Neural cell (in vitro differentiated cells): ENCODE data around the gene SH3RF1. TPM values are rescaled to one million over a fixed set of nuclear protein-coding genes. Genes with fewer than 3 reads are reported as not detected.

Source experiments
- H2AFZ ChIP-seq: fragments of 200-600, 300-800 bp; sonication (generic), shearing (Covaris generic); 2 replicates; pipeline ENCODE4 v1.6.0; 2014; ENCODE audit warnings: low read depth, mild to moderate bottlenecking, antibody characterized with exemption, low read length, moderate library complexity
- H3F3A ChIP-seq: fragments of 200-600 bp; shearing (Covaris generic); 2 replicates; pipeline ENCODE4 v1.6.1; 2016; ENCODE audit warnings: mild to moderate bottlenecking, moderate library complexity, mixed read lengths, antibody characterized with exemption, low read length; ENCODE audit not compliant: insufficient read depth, poor library complexity, severe bottlenecking
- H3K27ac ChIP-seq: fragments of 200-600, 300-800 bp; sonication (generic), shearing (Covaris generic); 2 replicates; pipeline ENCODE4 v1.5.1; 2014; ENCODE audit warnings: mild to moderate bottlenecking, low read length, moderate library complexity
- H3K27me3 ChIP-seq: fragments of 300-800, 200-600 bp; sonication (generic), shearing (Covaris generic); 2 replicates; pipeline ENCODE4 v1.6.0; 2014; ENCODE audit warnings: mild to moderate bottlenecking, low read depth, low read length, moderate library complexity; ENCODE audit not compliant: insufficient read depth
- H3K36me3 ChIP-seq: fragments of 300-800, 200-600 bp; sonication (generic), shearing (Covaris generic); 2 replicates; pipeline ENCODE4 v1.5.1; 2014; ENCODE audit warnings: mild to moderate bottlenecking, antibody characterized with exemption, low read length, moderate library complexity; ENCODE audit not compliant: insufficient read depth
- H3K4me2 ChIP-seq: fragments of 300-800, 200-600 bp; sonication (generic), shearing (Covaris generic); 2 replicates; pipeline ENCODE4 v1.6.0; 2014; ENCODE audit warnings: mild to moderate bottlenecking, low read length
- H3K4me3 ChIP-seq: fragments of 300-800, 200-600 bp; sonication (generic), shearing (Covaris generic); 2 replicates; pipeline ENCODE4 v1.5.1; 2014; ENCODE audit warnings: mild to moderate bottlenecking, low read length, moderate library complexity
- H3K79me2 ChIP-seq: fragments of 200-600 bp; shearing (Covaris generic); replicated peaks from 2 replicates; pipeline ENCODE4 v1.6.0; 2014; ENCODE audit warnings: mild to moderate bottlenecking, low read length, moderate library complexity; ENCODE audit not compliant: insufficient read depth
- H3K9ac ChIP-seq: fragments of 300-800, 200-600 bp; sonication (generic), shearing (Covaris generic); 2 replicates; pipeline ENCODE4 v1.6.1; 2016; ENCODE audit warnings: mild to moderate bottlenecking, low read length, mixed read lengths
- H3K9me2 ChIP-seq: fragments of 200-600 bp; shearing (Covaris generic); 2 replicates; pipeline ENCODE4 v1.6.1; 2016; ENCODE audit warnings: mild to moderate bottlenecking, low read length, mixed read lengths; ENCODE audit not compliant: insufficient read depth
- H3K9me3 ChIP-seq: fragments of 200-600, 300-800 bp; sonication (generic), shearing (Covaris generic); 2 replicates; pipeline ENCODE4 v1.6.1; 2016; ENCODE audit warnings: mild to moderate bottlenecking, mixed run types, low read length, moderate library complexity, mixed read lengths
- H4K20me1 ChIP-seq: fragments of 200-600 bp; shearing (Covaris generic); 2 replicates; pipeline ENCODE4 v1.6.1; 2016; ENCODE audit warnings: mild to moderate bottlenecking, mixed run types; ENCODE audit not compliant: insufficient read depth
- EP300 ChIP-seq: fragments of 450-650 bp; conservative IDR thresholded peaks from 2 replicates; pipeline ENCODE4 v1.6.1; 2014; ENCODE audit warnings: antibody characterized with exemption, mild to moderate bottlenecking, moderate library complexity; ENCODE audit not compliant: poor library complexity, severe bottlenecking
- EZH2 ChIP-seq: fragments of 200-600, 300-800 bp; shearing (Covaris generic), sonication (generic); IDR thresholded peaks from 2 replicates; pipeline ENCODE4 v1.6.1; 2014; ENCODE audit warnings: antibody characterized with exemption, low read length, borderline replicate concordance, mild to moderate bottlenecking; ENCODE audit not compliant: insufficient read depth, poor library complexity, severe bottlenecking
- MXI1 ChIP-seq: fragments of 450-650 bp; conservative IDR thresholded peaks from 2 replicates; pipeline ENCODE4 v1.6.1; 2014; ENCODE audit warnings: antibody characterized with exemption, mild to moderate bottlenecking; ENCODE audit not compliant: poor library complexity, severe bottlenecking
- POLR2AphosphoS5 ChIP-seq: IDR thresholded peaks from 2 replicates; pipeline ENCODE4 v1.6.1; 2012
- RAD21 ChIP-seq: fragments of 450-650 bp; conservative IDR thresholded peaks from 2 replicates; pipeline ENCODE4 v1.6.1; 2014; ENCODE audit warnings: antibody characterized with exemption, mild to moderate bottlenecking, moderate library complexity
- SMC3 ChIP-seq: fragments of 450-650 bp; conservative IDR thresholded peaks from 2 replicates; pipeline ENCODE4 v1.6.1; 2014; ENCODE audit warnings: antibody characterized with exemption, mild to moderate bottlenecking, moderate library complexity; ENCODE audit not compliant: poor library complexity
- TAF1 ChIP-seq: IDR thresholded peaks from 2 replicates; pipeline ENCODE4 v1.6.1; 2012; ENCODE audit warnings: low read depth
- polyA plus RNA-seq: library from polyadenylated mRNA; depleted of rRNA; stranded (reverse); fragments of >200 nt; gene quantifications from 2 replicates; pipeline ENCODE4 v1.2.3, GENCODE V29; 2014
- TF ChIP-seq, protein P1 (sequence below): IDR thresholded peaks from 2 replicates; pipeline ENCODE4 v1.6.1; 2012; ENCODE audit warnings: borderline replicate concordance
- TF ChIP-seq, protein P2 (sequence below): fragments of 450-650 bp; IDR thresholded peaks from 2 replicates; pipeline ENCODE4 v1.5.1; 2014; ENCODE audit warnings: antibody characterized with exemption, mild to moderate bottlenecking, moderate library complexity; ENCODE audit not compliant: poor library complexity, severe bottlenecking

SH3RF1 gene
- polyA plus RNA-seq, 1 donor from 2014 or later = 3.1 TPM

DNA sequence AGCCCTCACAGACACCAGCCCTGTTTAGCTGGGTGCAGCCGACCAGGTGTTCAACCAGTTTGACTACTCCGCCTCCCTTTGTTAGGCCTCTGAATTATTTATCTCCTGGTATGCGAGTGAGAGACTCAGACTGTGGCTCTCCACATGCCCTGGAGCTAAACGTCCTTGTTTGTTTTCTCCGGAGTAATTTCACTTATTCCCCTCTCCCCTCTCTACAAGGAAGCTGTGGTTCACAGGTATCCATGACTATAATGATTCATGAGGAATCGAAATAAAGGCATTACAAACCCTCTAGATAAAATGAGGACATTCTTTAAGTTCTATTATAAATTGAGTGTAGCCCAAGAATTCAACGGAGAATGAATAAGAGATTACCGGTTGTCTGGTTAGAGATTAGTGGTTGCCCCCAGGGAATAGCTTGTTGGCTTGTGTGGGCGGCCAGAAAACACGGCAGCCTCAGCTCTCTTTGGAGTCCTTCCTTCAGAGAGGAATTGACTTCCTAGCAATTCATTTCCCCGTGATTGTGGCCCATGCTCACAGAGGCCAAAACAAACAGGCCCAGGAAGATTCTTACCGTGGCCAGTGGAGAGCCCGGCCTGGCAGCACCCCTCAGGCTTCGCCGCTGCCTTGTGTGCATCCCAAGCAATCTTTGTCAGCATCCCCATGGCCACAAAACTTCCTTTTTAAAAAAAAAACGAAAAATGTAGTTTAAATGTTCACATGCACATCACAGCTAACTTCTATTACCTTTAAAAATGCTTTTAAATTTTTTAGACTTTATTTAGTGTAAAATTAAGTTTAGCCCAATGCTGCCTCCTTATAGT is 200.5 kb downstream of the SH3RF1 start:
- no peak overlapping the region for H3K27ac ChIP-seq
- no peaks in the 10 kb centered on the region for H3K9me3 ChIP-seq
- H3K4me3 ChIP-seq = no peak overlapping the region
- TF ChIP-seq, protein P1, sequence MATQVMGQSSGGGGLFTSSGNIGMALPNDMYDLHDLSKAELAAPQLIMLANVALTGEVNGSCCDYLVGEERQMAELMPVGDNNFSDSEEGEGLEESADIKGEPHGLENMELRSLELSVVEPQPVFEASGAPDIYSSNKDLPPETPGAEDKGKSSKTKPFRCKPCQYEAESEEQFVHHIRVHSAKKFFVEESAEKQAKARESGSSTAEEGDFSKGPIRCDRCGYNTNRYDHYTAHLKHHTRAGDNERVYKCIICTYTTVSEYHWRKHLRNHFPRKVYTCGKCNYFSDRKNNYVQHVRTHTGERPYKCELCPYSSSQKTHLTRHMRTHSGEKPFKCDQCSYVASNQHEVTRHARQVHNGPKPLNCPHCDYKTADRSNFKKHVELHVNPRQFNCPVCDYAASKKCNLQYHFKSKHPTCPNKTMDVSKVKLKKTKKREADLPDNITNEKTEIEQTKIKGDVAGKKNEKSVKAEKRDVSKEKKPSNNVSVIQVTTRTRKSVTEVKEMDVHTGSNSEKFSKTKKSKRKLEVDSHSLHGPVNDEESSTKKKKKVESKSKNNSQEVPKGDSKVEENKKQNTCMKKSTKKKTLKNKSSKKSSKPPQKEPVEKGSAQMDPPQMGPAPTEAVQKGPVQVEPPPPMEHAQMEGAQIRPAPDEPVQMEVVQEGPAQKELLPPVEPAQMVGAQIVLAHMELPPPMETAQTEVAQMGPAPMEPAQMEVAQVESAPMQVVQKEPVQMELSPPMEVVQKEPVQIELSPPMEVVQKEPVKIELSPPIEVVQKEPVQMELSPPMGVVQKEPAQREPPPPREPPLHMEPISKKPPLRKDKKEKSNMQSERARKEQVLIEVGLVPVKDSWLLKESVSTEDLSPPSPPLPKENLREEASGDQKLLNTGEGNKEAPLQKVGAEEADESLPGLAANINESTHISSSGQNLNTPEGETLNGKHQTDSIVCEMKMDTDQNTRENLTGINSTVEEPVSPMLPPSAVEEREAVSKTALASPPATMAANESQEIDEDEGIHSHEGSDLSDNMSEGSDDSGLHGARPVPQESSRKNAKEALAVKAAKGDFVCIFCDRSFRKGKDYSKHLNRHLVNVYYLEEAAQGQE = no peak
- TF ChIP-seq POLR2AphosphoS5 (no peak), EP300 (no peak), TAF1 (no peak), RAD21 (no peak), MXI1 (no peak), EZH2 (no peak), SMC3 (no peak)
- TF ChIP-seq, protein P2, sequence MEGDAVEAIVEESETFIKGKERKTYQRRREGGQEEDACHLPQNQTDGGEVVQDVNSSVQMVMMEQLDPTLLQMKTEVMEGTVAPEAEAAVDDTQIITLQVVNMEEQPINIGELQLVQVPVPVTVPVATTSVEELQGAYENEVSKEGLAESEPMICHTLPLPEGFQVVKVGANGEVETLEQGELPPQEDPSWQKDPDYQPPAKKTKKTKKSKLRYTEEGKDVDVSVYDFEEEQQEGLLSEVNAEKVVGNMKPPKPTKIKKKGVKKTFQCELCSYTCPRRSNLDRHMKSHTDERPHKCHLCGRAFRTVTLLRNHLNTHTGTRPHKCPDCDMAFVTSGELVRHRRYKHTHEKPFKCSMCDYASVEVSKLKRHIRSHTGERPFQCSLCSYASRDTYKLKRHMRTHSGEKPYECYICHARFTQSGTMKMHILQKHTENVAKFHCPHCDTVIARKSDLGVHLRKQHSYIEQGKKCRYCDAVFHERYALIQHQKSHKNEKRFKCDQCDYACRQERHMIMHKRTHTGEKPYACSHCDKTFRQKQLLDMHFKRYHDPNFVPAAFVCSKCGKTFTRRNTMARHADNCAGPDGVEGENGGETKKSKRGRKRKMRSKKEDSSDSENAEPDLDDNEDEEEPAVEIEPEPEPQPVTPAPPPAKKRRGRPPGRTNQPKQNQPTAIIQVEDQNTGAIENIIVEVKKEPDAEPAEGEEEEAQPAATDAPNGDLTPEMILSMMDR = no peak
- no peaks in the 10 kb centered on the region for H3K36me3 ChIP-seq
- H3K9me2 ChIP-seq = no peaks in the 10 kb centered on the region
- no peak overlapping the region for H3K9ac ChIP-seq
- H3F3A ChIP-seq = no peaks in the 10 kb centered on the region
- H2AFZ ChIP-seq = no peak overlapping the region
- H3K27me3 ChIP-seq = no peaks in the 10 kb centered on the region
- no peaks in the 10 kb centered on the region for H4K20me1 ChIP-seq
- H3K79me2 ChIP-seq = no peaks in the 10 kb centered on the region
- H3K4me2 ChIP-seq = no peak overlapping the region

DNA sequence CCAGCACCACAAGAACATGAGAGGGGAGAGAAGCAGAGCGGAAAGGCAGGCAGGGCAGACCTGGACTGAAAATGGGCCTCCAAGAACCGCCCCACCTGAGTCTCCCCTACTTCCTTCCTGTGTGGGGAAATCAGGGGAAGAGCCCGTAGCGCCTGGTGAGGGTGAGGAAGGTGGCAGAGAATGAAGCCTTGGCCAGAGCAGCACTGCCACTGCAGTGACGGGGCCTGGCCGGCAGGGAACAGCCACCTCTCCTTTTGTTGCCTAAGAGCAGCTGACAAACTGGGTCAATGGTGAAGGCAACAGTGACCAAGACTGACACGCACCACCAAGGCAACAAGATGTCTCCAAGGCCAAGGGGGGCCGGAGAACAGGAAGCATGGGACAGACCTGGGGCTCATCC is 202.3 kb downstream of the SH3RF1 start:
- no peaks in the 10 kb centered on the region for H4K20me1 ChIP-seq
- H3K27ac ChIP-seq = no peak overlapping the region
- no peaks in the 10 kb centered on the region for H3K36me3 ChIP-seq
- H3K4me2 ChIP-seq = no peak overlapping the region
- H3F3A ChIP-seq = no peaks in the 10 kb centered on the region
- no peaks in the 10 kb centered on the region for H3K9me2 ChIP-seq
- no peaks in the 10 kb centered on the region for H3K27me3 ChIP-seq
- no peak overlapping the region for H3K9ac ChIP-seq
- TF ChIP-seq SMC3 (no peak), TAF1 (no peak), POLR2AphosphoS5 (no peak), RAD21 (no peak), MXI1 (no peak), EZH2 (no peak), EP300 (no peak)
- TF ChIP-seq, protein P2 = no peak
- TF ChIP-seq, protein P1 = no peak
- H2AFZ ChIP-seq = no peak overlapping the region
- no peaks in the 10 kb centered on the region for H3K79me2 ChIP-seq
- H3K4me3 ChIP-seq = no peak overlapping the region
- H3K9me3 ChIP-seq = no peaks in the 10 kb centered on the region
